DMS153 treated with DMSO at 0.1 percent for 48 hours (cell line): ENCODE results near the gene KRT1.
"Not testable (repeated sequence)": the region's sequence is repeated elsewhere in the genome, so short reads cannot be mapped to it uniquely, and the experiment has no call there.

Experiments used
- DNase-seq: peaks from one replicate; lab custom pipeline; 2025; ENCODE audit not compliant: unreplicated experiment; lab: John Stamatoyannopoulos, UW

Gene KRT1

GRCh38 chr12:52682938-52683574, 2.8 kb upstream of the KRT1 start:
- DNase-seq: no peak

- no peak for DNase-seq
Measured at GRCh38 chr12:52682381-52682660, 2.1 kb upstream of the KRT1 start.

GRCh38 chr12:52681526-52682380, 1.5 kb upstream of the KRT1 start:
- DNase-seq: no peak

- DNase-seq: no peak
Measured at GRCh38 chr12:52679875-52680274, 332 bp downstream of the KRT1 start.

GRCh38 chr12:52677671-52678070, 2.5 kb downstream of the KRT1 start:
- no peak for DNase-seq

- DNase-seq: no peak
Measured at GRCh38 chr12:52677126-52677525, 3.1 kb downstream of the KRT1 start.

GRCh38 chr12:52676163-52676562, 4.0 kb downstream of the KRT1 start:
- DNase-seq: no peak

- no peak for DNase-seq
Measured at GRCh38 chr12:52675301-52675701, 4.9 kb downstream of the KRT1 start.

- no peak for DNase-seq
Measured at GRCh38 chr12:52674433-52674775, 5.8 kb downstream of the KRT1 start.

GRCh38 chr12:52673713-52674432, 6.3 kb downstream of the KRT1 start:
- no peak for DNase-seq

GRCh38 chr12:52673217-52673616, 7.0 kb downstream of the KRT1 start:
- no peak for DNase-seq

- DNase-seq: no peak
Measured at GRCh38 chr12:52672321-52672933, 7.8 kb downstream of the KRT1 start.

- no peak for DNase-seq
Measured at GRCh38 chr12:52670961-52671360, 9.2 kb downstream of the KRT1 start.

GRCh38 chr12:52670506-52670905, 9.7 kb downstream of the KRT1 start:
- DNase-seq: no peak

- not testable (repeated sequence) for DNase-seq
Measured at GRCh38 chr12:52669941-52670340, 10.3 kb downstream of the KRT1 start.

- DNase-seq: no peak
Measured at GRCh38 chr12:52669426-52669825, 10.8 kb downstream of the KRT1 start.

- DNase-seq: no peak
Measured at GRCh38 chr12:52667931-52668330, 12.3 kb downstream of the KRT1 start.

- DNase-seq: no peak
Measured at GRCh38 chr12:52667509-52667908, 12.7 kb downstream of the KRT1 start.

- DNase-seq: no peak
Measured at GRCh38 chr12:52666471-52666870, 13.7 kb downstream of the KRT1 start.

- no peak for DNase-seq
Measured at GRCh38 chr12:52663420-52663819, 16.8 kb downstream of the KRT1 start.

GRCh38 chr12:52662918-52663229, 17.3 kb downstream of the KRT1 start:
- no peak for DNase-seq
